ENCODE measurements around the gene RBFOX2.

Gene RBFOX2

DNA sequence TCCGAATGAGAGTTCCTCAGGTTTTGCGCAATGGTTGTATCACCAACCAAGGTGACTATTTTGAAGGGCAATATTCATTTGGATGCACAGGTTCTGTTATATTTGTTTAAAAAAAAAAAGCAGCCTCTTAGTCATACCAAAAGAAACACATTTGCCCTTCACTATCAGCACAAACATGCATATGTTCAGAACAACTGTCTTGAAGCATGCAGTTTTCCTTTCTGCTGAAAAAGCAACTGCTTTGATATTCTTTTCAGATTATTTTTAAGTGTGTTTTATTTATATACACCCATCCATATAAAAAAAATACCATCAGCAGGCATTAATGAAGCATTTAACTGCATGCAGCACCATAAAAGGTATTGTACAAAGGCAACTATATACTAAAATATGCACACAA lies 67.8 kb downstream of the RBFOX2 start:
- H3K27ac Mint-ChIP-seq = no peak overlapping the region
- peaks cover 8% of the 10 kb centered on the region for H3K27me3 Mint-ChIP-seq
- no peaks in the 10 kb centered on the region for H3K36me3 Mint-ChIP-seq (ENCODE audit: low read depth)
- no peaks in the 10 kb centered on the region for H3K9me3 Mint-ChIP-seq
- H3K4me1 Mint-ChIP-seq (ENCODE audit: low read depth) = no peaks in the 10 kb centered on the region
- H3K4me3 Mint-ChIP-seq = no peak overlapping the region

DNA sequence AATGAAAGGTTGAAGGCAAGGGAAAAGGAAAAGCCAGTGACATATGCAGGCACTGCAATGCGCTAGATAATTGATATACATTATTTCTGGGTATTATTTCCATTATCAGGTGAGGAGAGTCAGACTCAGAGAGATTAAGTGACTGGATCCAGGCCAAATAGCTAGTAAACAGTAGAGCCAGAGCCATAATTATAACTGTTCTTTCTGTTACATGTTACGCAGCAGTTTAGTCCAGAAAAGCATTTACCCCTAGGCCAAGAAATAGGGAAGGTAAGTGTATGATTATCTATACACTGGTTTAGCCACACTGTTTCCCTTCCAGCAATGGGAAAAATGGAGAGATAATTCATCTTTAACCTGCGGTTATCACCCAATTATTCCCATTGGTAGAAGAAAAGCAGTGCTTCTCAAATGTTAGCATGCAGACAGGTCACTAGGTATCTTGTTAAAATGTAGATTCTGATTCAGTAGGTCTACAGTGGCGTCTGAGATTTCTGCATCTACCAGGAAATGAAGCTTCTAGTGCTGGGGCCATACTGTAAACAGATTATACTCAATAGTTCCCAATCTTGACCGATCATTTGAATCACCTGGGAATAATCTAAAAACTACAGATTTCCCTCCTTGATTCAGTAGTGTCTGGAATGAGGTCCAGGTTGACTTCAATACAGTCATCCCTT lies 69.4 kb downstream of the RBFOX2 start:
- Mint-ChIP-seq H3K4me3 (no peak overlapping the region), H3K36me3 (ENCODE audit: low read depth) (no peaks in the 10 kb centered on the region), H3K4me1 (ENCODE audit: low read depth) (no peaks in the 10 kb centered on the region), H3K27ac (no peak overlapping the region), H3K27me3 (peaks cover 8% of the 10 kb centered on the region), H3K9me3 (no peaks in the 10 kb centered on the region)

DNA sequence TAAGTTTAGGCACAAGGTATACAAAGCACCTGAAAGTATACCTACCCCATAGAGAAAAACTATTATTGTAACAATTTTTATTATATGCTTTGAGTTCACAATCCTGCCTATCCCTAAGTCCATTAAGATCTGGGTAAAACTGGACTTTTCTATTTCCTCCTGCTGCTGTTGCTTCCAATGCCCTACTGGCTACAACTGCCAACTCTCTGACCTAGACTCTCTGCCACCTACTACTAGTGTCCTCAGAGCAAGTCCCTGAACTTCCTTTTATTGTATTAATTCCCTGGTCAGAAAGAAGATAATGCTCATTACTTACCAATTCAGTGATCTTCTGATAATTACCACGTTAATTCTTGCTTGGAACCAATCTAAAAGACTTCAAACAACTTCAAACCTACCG lies 70.3 kb downstream of the RBFOX2 start:
- Mint-ChIP-seq H3K4me1 (ENCODE audit: low read depth) (no peaks in the 10 kb centered on the region), H3K9me3 (no peaks in the 10 kb centered on the region), H3K27ac (no peak overlapping the region), H3K27me3 (peaks cover 8% of the 10 kb centered on the region), H3K36me3 (ENCODE audit: low read depth) (no peaks in the 10 kb centered on the region), H3K4me3 (no peak overlapping the region)

DNA sequence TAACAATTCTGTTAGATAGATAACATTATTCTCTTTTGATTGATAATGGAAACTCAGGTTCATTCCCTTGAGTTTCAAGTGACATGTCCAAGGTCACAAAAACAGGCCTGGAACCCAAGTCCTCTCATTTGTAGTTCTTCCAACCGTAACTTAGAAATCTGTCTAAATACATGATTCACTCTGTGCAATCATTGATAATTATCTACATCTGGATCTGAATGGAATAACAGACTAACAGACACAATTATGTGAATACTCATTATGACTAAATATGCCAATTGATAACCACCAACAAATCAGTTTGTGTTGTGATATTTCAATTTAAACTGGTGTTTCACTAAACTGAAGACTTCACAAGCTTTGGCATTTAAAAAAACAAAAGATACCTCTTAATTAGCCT lies 71.0 kb downstream of the RBFOX2 start:
- Mint-ChIP-seq H3K36me3 (ENCODE audit: low read depth) (no peaks in the 10 kb centered on the region), H3K4me1 (ENCODE audit: low read depth) (no peaks in the 10 kb centered on the region), H3K4me3 (no peak overlapping the region), H3K27ac (no peak overlapping the region), H3K27me3 (peaks cover 8% of the 10 kb centered on the region), H3K9me3 (no peaks in the 10 kb centered on the region)

DNA sequence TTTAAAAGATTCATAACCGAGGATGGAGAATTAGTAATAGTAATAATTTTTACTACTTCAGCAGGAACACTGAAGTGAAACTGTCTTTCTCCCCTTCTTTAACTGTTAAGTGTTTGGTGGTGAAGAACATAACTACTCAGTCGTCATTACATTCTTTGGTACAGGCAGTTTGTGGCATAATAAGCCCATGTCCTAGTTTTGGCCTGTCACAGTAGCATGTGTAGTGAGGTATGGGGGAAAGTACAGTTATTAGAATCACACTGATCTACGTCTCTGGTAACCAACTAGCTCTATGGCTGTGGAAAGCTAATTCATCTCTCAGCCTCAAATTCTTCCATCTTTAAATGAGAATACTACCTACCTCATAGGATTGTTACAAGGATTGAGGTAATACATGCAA lies 71.8 kb downstream of the RBFOX2 start:
- H3K36me3 Mint-ChIP-seq (ENCODE audit: low read depth) = no peaks in the 10 kb centered on the region

DNA sequence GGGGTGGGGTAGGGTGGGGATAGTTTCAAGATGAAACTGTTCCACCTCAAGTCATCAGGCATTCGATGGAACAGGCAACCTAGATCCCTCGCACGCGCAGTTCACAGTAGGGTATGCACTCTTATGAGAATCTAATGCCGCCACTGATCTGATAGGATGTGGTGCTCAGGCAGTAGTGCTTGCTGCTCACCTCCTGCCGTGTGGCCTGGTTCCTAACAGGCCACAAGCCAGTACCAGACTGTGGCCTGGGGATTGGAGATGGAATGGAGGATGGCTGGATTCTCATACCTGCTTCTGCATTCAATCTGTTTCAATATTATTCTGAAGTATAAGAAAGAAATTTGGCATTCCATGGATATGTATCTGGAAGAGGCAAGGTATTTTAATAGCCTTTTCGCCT lies 73.1 kb downstream of the RBFOX2 start:
- H3K27ac Mint-ChIP-seq = no peak overlapping the region
- no peaks in the 10 kb centered on the region for H3K36me3 Mint-ChIP-seq (ENCODE audit: low read depth)
- H3K4me1 Mint-ChIP-seq (ENCODE audit: low read depth) = no peaks in the 10 kb centered on the region
- no peak overlapping the region for H3K4me3 Mint-ChIP-seq
- H3K9me3 Mint-ChIP-seq = no peaks in the 10 kb centered on the region
- H3K27me3 Mint-ChIP-seq = peaks cover 8% of the 10 kb centered on the region

More for the DNA sequence above, 71.8 kb downstream of the RBFOX2 start:
- H3K27me3 Mint-ChIP-seq = peaks cover 8% of the 10 kb centered on the region
- H3K4me1 Mint-ChIP-seq (ENCODE audit: low read depth) = no peaks in the 10 kb centered on the region
- no peak overlapping the region for H3K4me3 Mint-ChIP-seq
- no peak overlapping the region for H3K27ac Mint-ChIP-seq
- H3K9me3 Mint-ChIP-seq = no peaks in the 10 kb centered on the region

DNA sequence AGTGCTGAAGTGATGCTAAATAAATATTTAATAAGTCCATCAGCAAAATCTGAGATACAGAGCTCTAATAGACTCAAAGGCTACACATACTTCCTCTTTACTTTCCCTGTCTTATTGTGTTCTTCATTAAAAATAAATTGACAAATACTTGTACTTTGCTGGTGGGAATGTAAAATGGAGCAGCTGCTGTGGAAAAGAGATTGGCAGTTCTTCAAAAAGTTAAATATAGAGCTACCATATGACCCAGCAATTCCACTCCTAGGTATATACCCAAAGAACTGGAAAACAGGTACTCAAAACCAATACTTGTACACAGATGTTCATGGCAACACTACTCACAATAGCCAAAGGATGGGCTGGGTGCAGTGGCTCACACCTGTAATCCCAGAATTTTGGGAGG lies 76.0 kb downstream of the RBFOX2 start:
- H3K4me3 Mint-ChIP-seq = no peak overlapping the region
- no peaks in the 10 kb centered on the region for H3K27me3 Mint-ChIP-seq
- H3K27ac Mint-ChIP-seq = no peak overlapping the region
- H3K36me3 Mint-ChIP-seq (ENCODE audit: low read depth) = no peaks in the 10 kb centered on the region
- no peaks in the 10 kb centered on the region for H3K4me1 Mint-ChIP-seq (ENCODE audit: low read depth)
- no peaks in the 10 kb centered on the region for H3K9me3 Mint-ChIP-seq

DNA sequence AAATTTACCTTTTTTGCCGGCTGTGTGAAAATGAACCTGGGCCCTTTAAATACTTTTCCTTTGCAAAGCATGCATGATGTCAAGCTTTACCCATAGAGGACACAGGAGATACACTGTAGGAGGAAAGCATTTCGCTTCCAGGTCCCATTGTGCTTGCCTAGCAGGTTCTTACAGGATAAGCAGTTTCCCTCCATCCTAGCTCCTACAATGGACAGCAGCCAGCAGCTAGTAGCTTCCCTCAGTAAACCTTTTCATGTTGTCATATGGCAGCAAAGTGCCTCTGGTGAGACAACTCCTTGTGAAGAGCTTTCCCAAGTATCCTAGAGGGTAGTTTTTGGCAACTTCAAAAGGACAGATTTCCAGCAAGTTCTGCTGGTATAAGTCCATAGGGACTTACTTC lies 78.4 kb downstream of the RBFOX2 start:
- no peaks in the 10 kb centered on the region for H3K4me1 Mint-ChIP-seq (ENCODE audit: low read depth)
- H3K27ac Mint-ChIP-seq = no peak overlapping the region
- H3K27me3 Mint-ChIP-seq = no peaks in the 10 kb centered on the region
- H3K9me3 Mint-ChIP-seq = no peaks in the 10 kb centered on the region
- no peaks in the 10 kb centered on the region for H3K36me3 Mint-ChIP-seq (ENCODE audit: low read depth)
- no peak overlapping the region for H3K4me3 Mint-ChIP-seq

DNA sequence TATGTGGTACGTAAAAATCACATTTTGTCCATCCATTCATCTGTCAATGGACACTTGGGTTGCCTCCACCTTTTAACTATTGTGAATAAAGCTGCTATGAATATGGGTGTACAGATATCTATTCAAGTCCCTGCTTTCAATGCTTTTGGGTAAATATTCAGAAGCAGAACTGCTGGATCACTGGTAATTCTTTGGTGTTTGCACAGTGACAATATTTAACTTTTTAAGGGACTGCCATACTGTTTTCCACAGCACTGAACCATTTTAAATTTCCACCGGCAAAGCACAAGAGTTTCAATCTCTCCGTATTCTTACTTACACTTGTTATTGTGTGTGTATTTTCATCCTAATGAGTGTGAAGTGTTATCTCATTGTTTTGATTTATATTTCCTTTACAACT lies 79.4 kb downstream of the RBFOX2 start:
- no peaks in the 10 kb centered on the region for H3K4me1 Mint-ChIP-seq (ENCODE audit: low read depth)
- no peaks in the 10 kb centered on the region for H3K9me3 Mint-ChIP-seq
- H3K36me3 Mint-ChIP-seq (ENCODE audit: low read depth) = no peaks in the 10 kb centered on the region
- no peak overlapping the region for H3K4me3 Mint-ChIP-seq
- H3K27me3 Mint-ChIP-seq = no peaks in the 10 kb centered on the region
- no peak overlapping the region for H3K27ac Mint-ChIP-seq

DNA sequence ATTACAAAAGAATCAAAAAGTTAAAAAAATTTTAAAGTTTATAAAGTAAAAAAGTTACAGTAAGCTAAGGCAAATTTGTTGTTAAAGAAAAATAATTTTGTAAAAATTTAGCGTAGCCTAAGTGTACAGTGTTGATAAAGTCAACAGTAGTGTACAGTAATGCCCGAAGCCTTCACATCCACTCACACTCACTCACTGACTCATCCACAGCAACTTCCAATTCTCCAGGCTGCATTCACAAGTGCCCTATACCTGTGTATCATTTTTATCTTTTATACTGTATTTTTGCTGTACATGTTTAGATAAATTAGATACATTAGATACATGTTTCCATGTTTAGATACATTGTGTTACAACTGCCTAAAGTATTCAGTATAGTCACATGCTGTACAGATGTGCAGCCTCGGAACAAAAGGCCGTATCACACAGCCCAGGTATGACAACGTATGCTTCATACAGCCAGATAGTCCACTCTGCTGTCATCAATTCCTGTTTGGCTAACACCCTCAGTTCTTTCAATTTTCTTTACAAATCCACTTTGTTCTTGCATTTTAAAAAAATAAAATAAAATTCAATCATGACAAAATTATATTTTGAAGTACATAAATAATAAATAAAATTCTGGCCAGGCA lies 80.7 kb downstream of the RBFOX2 start:
- Mint-ChIP-seq H3K27ac (no peak overlapping the region), H3K4me3 (no peak overlapping the region), H3K9me3 (no peaks in the 10 kb centered on the region), H3K27me3 (no peaks in the 10 kb centered on the region), H3K4me1 (ENCODE audit: low read depth) (no peaks in the 10 kb centered on the region), H3K36me3 (ENCODE audit: low read depth) (no peaks in the 10 kb centered on the region)

DNA sequence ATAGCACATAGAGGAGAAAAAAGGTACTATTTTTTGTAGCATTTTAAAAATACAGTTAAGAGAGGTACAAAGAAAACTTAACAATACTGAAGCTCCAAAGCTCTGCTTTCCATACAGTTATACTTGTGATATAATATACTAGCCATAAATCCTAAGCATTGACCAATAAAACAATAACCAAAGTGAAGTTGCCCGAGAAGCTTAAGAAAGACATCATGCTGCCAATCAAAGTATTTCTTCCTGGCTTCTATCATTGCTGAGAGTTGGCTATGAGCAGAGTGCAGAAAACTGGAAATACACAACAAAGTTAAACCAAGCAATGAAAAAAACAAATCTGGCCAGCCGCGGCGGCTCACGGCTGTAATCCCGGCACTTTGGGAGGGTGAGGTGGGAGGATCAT lies 84.2 kb downstream of the RBFOX2 start:
- Mint-ChIP-seq H3K27me3 (peaks cover 6% of the 10 kb centered on the region), H3K36me3 (ENCODE audit: low read depth) (no peaks in the 10 kb centered on the region), H3K9me3 (no peaks in the 10 kb centered on the region), H3K27ac (no peak overlapping the region), H3K4me1 (ENCODE audit: low read depth) (no peaks in the 10 kb centered on the region), H3K4me3 (no peak overlapping the region)

DNA sequence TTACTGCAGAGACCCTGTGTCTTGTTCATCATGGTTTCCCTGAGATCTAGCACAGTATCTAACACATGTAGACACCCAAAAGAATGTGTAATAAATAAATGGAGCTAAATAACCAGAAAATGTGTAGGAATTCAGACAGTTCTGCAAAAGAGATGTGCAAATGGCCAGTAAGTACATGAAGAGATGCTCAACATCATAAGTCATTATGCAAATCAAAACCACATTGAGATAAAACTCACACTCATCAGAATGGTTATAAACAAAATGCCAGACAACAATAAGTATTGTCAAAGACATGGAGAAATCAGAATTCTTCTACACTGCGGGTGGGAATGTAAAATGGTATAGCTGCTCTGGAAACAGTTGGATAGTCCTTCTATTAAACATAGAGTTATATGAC lies 88.5 kb downstream of the RBFOX2 start:
- Mint-ChIP-seq H3K36me3 (ENCODE audit: low read depth) (no peaks in the 10 kb centered on the region), H3K4me3 (no peak overlapping the region), H3K4me1 (ENCODE audit: low read depth) (no peaks in the 10 kb centered on the region), H3K27me3 (peaks cover 6% of the 10 kb centered on the region), H3K27ac (no peak overlapping the region), H3K9me3 (no peaks in the 10 kb centered on the region)

DNA sequence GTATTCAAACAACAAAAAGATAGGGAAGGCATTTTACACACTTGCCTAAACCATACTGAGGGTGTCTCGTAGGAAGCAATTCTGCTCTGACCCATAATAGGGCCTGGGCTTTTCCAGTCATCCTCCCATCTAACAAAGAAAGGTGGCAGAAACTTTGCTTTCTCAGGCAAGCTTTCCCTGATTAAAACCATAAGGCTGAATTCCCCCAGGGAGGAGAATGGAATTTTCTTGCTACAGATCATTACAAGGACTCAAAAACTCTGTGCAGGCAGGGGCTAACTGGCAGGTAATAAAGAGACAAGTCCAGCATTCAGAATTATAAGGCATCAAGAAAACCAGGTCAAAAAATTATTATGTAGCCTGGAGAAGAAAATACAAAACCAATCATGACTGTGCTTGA lies 90.4 kb downstream of the RBFOX2 start:
- H3K36me3 Mint-ChIP-seq (ENCODE audit: low read depth) = no peaks in the 10 kb centered on the region
- no peaks in the 10 kb centered on the region for H3K9me3 Mint-ChIP-seq
- peaks cover 6% of the 10 kb centered on the region for H3K27me3 Mint-ChIP-seq
- no peak overlapping the region for H3K27ac Mint-ChIP-seq
- no peak overlapping the region for H3K4me3 Mint-ChIP-seq
- H3K4me1 Mint-ChIP-seq (ENCODE audit: low read depth) = no peaks in the 10 kb centered on the region

DNA sequence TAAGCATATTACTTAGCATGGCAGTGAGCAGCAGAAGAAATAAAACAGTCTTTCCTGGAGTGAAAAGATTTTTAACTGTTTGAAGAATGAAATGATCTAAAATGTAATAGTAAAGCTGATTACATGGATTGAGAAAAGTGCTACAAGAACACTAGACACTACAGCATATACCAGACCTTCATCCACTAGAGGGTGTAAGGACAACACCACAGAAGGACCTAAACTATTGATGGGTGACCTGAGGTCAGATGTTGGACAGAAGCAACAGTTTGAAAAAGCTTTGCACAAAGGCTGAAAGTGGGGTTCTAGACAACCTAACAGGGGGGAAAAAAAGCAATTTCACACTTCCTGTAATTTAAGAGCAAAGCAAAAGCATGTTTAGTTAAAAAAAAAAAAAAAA lies 97.7 kb downstream of the RBFOX2 start:
- no peaks in the 10 kb centered on the region for H3K27me3 Mint-ChIP-seq
- no peak overlapping the region for H3K4me3 Mint-ChIP-seq
- H3K36me3 Mint-ChIP-seq (ENCODE audit: low read depth) = no peaks in the 10 kb centered on the region
- H3K9me3 Mint-ChIP-seq = no peaks in the 10 kb centered on the region
- H3K27ac Mint-ChIP-seq = no peak overlapping the region
- H3K4me1 Mint-ChIP-seq (ENCODE audit: low read depth) = no peaks in the 10 kb centered on the region

DNA sequence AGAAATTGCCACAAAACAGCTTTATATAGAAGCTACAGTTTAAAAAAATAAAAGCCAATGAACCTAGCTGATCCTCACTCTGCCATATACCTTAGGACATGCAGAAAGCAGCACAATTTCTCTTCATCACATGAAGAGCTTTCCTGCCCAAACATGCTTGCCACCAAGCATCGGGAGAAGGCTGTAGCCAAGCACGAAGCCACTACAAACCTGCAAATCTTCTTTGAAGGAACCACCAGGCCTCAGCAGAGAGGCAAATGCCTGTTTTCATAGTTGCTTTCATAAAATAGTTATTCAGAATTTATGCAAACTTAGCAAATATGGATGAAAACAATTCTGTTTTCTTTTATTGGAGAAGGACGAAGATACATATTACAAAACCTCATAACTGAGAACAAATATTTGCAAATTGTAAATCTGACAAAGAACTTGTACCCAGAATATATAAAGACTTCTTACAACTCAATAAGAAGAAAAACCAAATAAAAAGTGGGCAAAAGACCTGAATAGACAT lies 100.3 kb downstream of the RBFOX2 start:
- H3K9me3 Mint-ChIP-seq = no peaks in the 10 kb centered on the region
- no peak overlapping the region for H3K27ac Mint-ChIP-seq
- H3K27me3 Mint-ChIP-seq = no peaks in the 10 kb centered on the region
- no peak overlapping the region for H3K4me3 Mint-ChIP-seq
- no peaks in the 10 kb centered on the region for H3K36me3 Mint-ChIP-seq (ENCODE audit: low read depth)
- H3K4me1 Mint-ChIP-seq (ENCODE audit: low read depth) = no peaks in the 10 kb centered on the region

DNA sequence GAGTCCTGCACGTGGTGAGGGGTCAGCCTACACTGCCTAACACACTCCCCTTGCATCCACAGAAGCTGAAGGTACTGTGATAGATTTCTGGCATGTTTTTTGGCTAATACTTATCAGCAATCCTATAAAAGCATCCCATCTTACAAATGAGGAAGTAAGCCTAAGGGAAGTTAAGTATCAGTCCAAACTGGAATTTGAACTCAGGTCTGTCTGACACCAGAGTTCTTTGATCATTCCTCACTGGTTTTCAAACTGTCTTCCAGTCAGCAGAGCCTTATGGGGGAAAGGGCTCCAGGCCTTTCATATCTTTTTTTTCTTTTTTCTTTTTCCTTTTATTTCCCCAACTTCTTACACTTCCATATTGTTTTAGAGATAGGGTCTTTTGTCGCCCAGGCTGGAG lies 105.6 kb downstream of the RBFOX2 start:
- Mint-ChIP-seq H3K36me3 (ENCODE audit: low read depth) (no peaks in the 10 kb centered on the region), H3K27me3 (no peaks in the 10 kb centered on the region), H3K27ac (no peak overlapping the region)

More for the DNA sequence above, 105.6 kb downstream of the RBFOX2 start:
- Mint-ChIP-seq H3K9me3 (no peaks in the 10 kb centered on the region), H3K4me3 (no peak overlapping the region), H3K4me1 (ENCODE audit: low read depth) (peaks cover 6% of the 10 kb centered on the region)
